Left ventricle myocardium superior (tissue), 1 donor: ENCODE results near the gene HOMER2. TPM values are rescaled to one million over a fixed set of nuclear protein-coding genes. Genes with fewer than 3 reads are reported as not detected.
A peak's percentile ranks its signal among the peaks of the same experiment; 100 is the strongest.
"Not testable (repeated sequence)": the region's sequence is repeated elsewhere in the genome, so short reads cannot be mapped to it uniquely, and the experiment has no call there.

Experiments
- ATAC-seq: fragments of 200-7000 bp; cut with Tn5 transposase; one replicate; pipeline ENCODE4 v1.9.1; 2020; ENCODE audit warnings: mild to moderate bottlenecking, moderate library complexity
- DNase-seq: peaks from one replicate; pipeline ENCODE4 v3.0.0-alpha.2; 2020
- intact Hi-C: fragments of 100-400 bp; cut with micrococcal nuclease; formaldehyde crosslinking; loops from one replicate; pipeline ENCODE4 v1.11.0; 2022
- total RNA-seq: library from RNA; stranded (reverse); fragmentation: NEBNext Ultra II Directional; extraction: Animal tissue kit (Norgen Biotek cat#: 25700); gene quantifications from one replicate; pipeline ENCODE4 v1.2.1, GENCODE V29; 2021
- donor health status: DM: no; HTN: yes; CAD: no; lungs with severe emphysema.

Gene HOMER2
- total RNA-seq, 1 donor from 2014 or later, result 59.4 TPM

GRCh38 chr15:82970078-82970686 lies 17.7 kb upstream of the HOMER2 start:
- ATAC-seq (no peak), DNase-seq (no peak)
- intact Hi-C loops, result no loop called here

- intact Hi-C loops, result no loop called here
- no peak for ATAC-seq
- DNase-seq, result no peak
Observed at GRCh38 chr15:82969353-82969752, 16.8 kb upstream of the HOMER2 start.

- ATAC-seq (no peak), DNase-seq (no peak)
- intact Hi-C loops, result no loop called here
Observed at GRCh38 chr15:82968066-82968465, 15.5 kb upstream of the HOMER2 start.

- no peak for DNase-seq
- ATAC-seq, result no peak
- intact Hi-C loops, result no loop called here
Observed at GRCh38 chr15:82966671-82967071, 14.2 kb upstream of the HOMER2 start.

GRCh38 chr15:82964890-82965289 lies 12.4 kb upstream of the HOMER2 start:
- intact Hi-C loops, result no loop called here
- DNase-seq, result no peak
- no peak for ATAC-seq

- intact Hi-C loops, result no loop called here
- ATAC-seq, result peak; percentile 86
- DNase-seq, result peak; percentile 43
Observed at GRCh38 chr15:82963471-82964341, 11.2 kb upstream of the HOMER2 start.

GRCh38 chr15:82960766-82961165 lies 8.2 kb upstream of the HOMER2 start:
- DNase-seq (no peak), ATAC-seq (no peak)
- intact Hi-C loops, result no loop called here

- no peak for ATAC-seq
- intact Hi-C loops, result no loop called here
- no peak for DNase-seq
Observed at GRCh38 chr15:82959423-82959822, 6.9 kb upstream of the HOMER2 start.

- intact Hi-C loops, result no loop called here
- ATAC-seq (peak; percentile 81), DNase-seq (no peak)
Observed at GRCh38 chr15:82958638-82959037, 6.1 kb upstream of the HOMER2 start.

- DNase-seq (no peak), ATAC-seq (no peak)
- intact Hi-C loops, result no loop called here
Observed at GRCh38 chr15:82951472-82952157, 905 bp downstream of the HOMER2 start.

- no peak for ATAC-seq
- intact Hi-C loops, result no loop called here
- no peak for DNase-seq
Observed at GRCh38 chr15:82950746-82951370, 1.7 kb downstream of the HOMER2 start.

GRCh38 chr15:82950295-82950694 lies 2.2 kb downstream of the HOMER2 start:
- intact Hi-C loops, result no loop called here
- DNase-seq, result no peak
- ATAC-seq, result no peak

- ATAC-seq, result no peak
- intact Hi-C loops, result no loop called here
- no peak for DNase-seq
Observed at GRCh38 chr15:82946155-82946701, 6.3 kb downstream of the HOMER2 start.

GRCh38 chr15:82945326-82945725 lies 7.2 kb downstream of the HOMER2 start:
- no peak for ATAC-seq
- intact Hi-C loops, result no loop called here

GRCh38 chr15:82944821-82945220 lies 7.7 kb downstream of the HOMER2 start:
- intact Hi-C loops, result no loop called here
- no peak for ATAC-seq
- DNase-seq, result no peak

More at GRCh38 chr15:82945326-82945725, 7.2 kb downstream of the HOMER2 start:
- no peak for DNase-seq

- intact Hi-C loops, result no loop called here
- ATAC-seq (no peak), DNase-seq (no peak)
Observed at GRCh38 chr15:82944056-82944455, 8.5 kb downstream of the HOMER2 start.

GRCh38 chr15:82943176-82943575 lies 9.3 kb downstream of the HOMER2 start:
- intact Hi-C loops, result no loop called here
- no peak for DNase-seq
- ATAC-seq, result no peak

GRCh38 chr15:82942691-82943090 lies 9.8 kb downstream of the HOMER2 start:
- DNase-seq, result no peak
- ATAC-seq, result peak; percentile 47

GRCh38 chr15:82939678-82940077 lies 12.8 kb downstream of the HOMER2 start:
- intact Hi-C loops, DNase-seq, ATAC-seq: not testable (repeated sequence)

More at GRCh38 chr15:82942691-82943090, 9.8 kb downstream of the HOMER2 start:
- intact Hi-C loops, result no loop called here
